NCI-H2196 treated with DMSO at 0.1 percent for 48 hours (cell line): ENCODE data around the gene BCCIP.

Experiments used
- DNase-seq: peaks from one replicate; lab custom pipeline; 2025; ENCODE audit not compliant: unreplicated experiment; lab: John Stamatoyannopoulos, UW

Gene BCCIP

DNA sequence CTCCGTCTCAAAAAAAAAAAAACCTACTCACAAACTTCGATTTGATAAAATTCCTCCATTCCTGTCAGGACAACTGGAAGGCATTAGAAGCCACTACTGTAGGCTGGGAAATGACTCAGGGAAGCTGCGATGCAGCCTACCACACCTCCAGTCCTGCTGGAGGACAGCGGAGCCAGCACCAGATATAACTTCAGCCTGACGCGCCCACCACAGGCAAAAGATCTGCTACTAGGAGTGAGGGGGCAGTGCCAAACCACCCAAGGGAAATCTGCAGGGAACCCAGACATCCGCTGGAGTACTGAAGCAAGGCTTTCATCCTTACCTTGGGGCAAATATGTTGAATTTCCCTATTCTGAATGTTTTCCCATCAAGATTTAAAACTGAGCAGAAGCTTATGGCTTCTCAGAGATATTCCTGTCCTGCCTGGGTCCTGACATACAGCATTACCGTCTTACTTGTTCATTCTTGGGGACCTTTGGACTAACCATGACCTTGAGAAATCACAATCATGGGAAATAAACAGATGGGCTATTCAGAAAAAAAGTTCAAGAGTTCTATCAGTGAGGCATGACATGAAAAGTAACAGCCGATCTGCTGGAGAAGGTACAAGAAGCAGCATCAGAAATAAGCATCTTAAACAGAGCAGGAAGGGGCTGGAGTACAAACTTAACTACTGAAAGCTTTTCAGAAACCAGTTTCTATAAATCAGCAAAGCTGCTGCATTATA is 20.4 kb downstream of the BCCIP start:
- no peak for DNase-seq

DNA sequence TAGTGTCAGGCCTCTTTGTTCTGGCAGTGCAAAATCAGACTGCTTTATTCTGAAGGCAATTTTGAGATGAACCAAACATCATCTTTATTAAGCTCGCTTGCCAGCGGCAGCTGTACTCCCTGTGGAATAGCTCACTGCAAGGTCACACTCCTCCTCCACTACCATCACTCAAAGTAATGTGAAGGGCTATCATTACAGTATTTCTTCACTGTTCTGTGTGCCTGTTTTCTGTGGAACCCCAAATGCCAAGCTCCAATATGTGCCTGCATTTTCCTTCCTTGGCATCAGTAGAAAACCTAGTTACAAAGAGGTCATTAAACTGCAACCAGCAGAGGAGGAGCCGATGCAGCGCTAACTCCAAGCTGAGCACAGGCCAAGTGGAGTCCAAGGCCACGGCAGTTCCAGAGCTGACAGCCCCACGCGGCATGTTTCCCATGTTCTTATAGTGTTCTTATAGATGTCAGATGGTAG is 21.4 kb downstream of the BCCIP start:
- no peak for DNase-seq

DNA sequence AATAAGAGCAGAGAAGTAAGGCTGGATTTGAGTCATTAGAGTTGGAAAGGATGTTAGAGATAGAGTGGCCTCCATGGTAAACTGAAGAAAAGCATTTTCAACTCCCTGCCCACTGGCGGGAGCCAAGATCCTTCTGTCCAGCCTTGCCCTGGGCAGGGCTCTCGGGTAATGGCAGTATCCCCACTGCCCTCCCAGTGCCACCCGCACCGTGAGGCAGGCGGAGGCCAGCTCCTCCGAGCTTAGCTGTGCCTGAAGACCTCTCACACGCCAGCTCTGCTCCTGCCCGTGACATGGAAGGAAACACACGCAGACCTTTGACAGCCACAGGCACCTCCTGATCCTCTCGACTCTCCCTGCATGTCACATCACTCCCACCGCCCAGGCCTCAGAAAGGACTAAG is 22.3 kb downstream of the BCCIP start:
- DNase-seq = no peak

DNA sequence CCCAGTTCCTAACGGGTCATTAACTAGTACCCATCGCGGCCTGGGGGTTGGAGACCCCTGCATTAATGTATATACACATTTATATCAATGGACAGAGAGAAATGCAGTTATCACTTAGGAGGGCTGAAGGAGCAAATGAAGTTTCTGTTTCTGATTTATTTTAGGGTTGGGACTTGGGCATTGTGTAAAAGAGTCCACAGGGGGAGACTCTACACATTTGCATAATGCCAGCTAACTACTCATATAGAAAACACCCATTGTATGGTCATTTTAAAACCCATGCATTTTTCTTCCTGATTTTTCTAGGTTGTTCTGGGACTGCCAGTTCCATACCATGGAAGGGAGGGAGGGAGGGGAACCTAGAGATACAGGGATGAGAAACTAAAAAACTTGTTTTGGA is 23.5 kb downstream of the BCCIP start:
- no peak for DNase-seq

DNA sequence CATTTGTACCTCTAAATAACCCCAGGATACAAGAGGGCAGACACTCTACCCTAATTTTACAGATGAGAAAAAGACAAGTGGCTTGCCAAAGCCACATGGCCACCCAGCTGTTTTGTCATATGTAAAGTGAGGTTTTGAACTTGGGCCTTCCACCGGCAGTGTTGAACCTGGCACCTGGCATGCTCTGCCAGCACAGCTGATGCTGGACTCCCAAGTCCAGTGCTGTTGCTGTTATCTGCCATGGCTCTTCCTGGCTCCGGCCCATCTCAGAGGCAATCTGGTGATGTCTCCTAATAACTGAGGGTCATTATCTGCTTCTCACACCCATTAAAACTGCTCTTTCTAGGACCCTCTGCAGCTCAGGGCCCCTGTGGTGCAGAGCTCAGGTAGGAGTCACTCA is 25.0 kb downstream of the BCCIP start:
- DNase-seq = no peak

DNA sequence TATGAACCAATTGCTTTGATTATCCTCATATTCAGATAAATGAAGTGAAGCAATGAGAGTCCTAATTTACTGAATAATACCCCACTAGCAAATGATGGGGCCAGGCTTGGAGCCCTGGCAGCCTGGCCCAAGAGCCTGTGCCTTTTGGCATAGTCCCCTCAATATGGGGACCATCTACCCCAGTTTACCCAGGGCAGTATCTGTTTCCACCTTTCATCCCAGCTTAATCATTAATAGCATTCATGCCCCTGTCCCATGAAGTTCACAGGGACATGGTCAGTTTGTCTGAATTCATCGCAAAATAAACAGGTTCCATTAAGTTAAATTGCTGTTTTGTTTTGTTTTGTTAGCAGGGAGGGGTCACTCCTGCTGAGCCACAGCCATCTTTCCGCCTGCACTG is 25.5 kb downstream of the BCCIP start:
- DNase-seq = no peak

DNA sequence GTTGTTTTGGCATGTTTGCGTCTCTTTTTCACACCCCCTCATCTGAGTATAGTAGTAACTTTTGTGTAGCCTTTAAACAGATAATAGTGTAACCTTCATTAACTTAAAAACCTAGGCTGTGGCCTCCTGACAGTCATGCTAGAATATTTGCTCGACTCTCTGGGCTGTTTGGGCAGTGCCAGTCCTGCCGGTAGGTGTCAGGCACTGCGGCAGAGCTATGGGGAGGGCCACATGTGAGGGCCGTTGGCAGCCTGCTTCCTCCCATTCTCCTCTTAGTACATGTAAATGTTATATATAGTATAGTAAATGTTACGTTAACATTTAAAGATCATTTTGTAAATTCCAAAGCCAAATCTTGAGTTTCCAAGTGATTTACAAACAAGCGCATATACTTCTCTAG is 26.1 kb downstream of the BCCIP start:
- DNase-seq = no peak

DNA sequence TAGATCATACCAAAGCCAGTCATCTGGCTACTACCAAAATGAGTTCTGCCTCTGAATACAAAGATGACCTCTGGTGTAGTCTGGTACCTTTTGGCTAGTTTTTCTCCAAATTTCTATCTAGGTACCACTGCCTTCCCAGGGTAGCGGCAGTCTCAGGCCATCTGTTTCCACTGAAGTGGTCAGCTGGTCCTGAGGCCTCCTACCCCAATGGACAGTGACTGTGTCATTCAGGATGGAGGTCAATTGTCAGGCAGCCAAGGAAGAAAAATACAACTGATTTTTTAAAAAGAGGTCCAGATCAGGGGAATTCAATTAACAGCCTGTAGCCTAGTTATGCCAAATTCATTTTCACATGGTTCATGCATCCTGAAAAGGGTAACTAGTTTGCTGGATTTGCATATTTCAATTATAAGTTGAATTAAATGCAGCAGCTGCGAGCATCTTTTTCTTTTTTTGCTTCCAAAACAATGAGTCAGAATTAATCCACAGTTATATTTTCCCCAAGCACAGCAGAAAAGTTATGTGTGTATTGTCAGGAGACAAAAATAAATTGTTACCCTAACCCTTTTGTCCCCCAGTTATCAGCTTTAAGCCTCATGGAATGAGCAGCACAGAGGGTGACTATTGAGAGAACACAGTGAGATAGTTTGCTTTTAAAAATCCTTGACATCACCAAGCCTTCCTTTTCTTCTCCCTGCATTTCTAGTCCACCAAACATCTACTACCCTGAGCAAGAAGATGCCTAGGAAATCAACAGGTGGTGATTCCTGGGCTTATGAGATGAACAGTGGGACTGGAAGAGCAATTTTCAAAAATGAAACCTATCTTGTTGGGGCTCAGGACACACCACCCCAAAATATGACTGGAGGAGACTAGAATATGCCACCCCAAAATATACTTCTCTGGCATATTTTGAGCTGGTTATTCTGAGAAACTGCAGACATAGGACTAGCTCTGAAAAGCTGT is 27.7 kb downstream of the BCCIP start:
- no peak for DNase-seq

DNA sequence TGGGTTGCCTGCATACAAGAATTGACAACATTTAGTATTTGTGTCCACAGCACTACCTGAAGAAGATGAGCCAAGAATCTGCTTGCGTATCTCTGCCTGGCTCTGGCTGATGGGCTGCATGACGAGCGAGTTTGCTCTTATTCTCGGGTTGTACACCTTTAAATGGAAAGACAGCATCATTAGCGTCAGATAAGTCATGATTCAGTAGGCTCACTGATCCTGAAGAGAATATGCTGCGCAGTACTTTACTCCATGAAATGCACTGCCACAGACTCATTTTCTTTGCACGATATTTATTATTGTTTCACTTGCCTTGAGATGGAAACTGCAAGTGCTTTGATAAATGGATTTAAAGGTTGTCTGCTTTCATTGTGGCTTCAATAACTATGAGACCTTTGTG is 29.1 kb downstream of the BCCIP start:
- DNase-seq = no peak

DNA sequence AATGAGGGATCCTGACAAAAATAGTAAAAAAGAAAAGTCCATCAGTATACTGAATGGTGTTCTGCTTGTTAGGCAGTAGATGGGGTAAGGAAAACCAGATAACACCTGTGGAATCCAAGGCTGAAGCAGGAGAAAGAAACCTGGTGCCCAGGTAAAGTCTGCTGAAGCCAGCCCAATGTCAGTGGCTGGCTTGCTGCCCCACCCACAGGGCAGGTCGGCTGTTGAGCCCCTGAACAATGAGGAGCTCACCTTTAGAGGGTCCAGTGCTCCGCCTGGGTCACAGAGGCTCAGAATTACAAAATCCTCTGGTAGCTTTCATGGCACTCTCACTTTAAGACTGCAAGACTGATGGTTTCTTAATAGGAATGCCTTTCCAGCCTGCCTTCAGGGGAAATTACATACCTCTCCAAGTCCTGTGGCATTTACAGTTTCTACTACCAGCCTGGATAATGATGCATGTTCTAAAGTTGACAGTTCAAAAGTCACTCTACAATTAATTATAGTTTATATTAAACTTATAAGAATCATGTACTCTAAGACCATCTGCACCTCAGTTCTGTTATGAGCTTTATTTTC is 33.9 kb downstream of the BCCIP start:
- no peak for DNase-seq

DNA sequence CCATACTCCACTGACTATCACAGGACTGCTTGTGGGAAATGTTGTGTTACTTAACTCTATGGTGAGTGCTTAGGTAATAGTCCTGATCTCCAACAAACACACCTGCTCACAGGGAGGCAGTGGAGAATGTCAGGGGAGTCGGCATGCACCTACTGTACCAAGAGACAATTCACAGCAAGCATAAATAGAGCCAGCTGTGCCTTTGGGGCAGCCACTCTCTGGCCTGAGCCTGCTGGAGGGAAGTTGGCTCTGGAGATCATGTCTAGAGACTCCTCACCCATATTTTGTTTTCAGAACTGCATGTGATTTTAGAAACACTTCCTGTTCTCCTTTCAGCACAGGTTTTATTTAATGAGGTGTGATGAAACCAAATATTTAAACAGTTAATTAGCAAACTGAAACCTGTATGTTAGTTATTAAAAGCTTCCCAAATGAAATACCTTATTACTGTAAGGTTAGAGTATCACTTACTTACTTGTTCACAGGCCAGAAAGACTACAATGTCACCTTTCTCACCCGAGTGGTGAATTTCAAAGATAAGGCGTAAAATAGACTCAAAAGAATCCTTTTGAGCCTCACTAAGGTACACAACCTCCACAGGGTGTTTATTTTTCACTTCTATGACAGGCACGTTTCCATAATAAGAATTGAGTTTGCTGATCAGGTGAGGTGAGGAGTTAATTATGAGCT is 35.9 kb downstream of the BCCIP start:
- DNase-seq = peak; percentile 69

DNA sequence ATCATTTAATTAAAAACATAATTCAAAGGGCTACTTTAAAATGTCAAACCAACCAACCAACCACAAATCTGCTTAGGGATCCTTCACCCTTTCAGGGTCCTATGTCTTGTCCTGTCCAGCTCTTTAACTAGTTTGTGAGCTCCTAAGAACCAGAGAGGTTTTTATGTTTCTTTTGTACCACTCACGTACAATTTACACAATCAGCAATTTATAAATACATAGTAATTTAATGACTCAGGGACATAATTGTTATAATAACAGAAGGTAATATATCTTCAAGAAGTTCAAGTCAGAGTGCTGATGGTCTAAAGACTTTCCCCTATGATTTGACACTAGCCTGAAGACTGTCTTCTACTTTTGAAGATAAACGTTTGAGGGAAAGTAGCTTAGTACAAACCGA is 41.8 kb downstream of the BCCIP start:
- no peak for DNase-seq

DNA sequence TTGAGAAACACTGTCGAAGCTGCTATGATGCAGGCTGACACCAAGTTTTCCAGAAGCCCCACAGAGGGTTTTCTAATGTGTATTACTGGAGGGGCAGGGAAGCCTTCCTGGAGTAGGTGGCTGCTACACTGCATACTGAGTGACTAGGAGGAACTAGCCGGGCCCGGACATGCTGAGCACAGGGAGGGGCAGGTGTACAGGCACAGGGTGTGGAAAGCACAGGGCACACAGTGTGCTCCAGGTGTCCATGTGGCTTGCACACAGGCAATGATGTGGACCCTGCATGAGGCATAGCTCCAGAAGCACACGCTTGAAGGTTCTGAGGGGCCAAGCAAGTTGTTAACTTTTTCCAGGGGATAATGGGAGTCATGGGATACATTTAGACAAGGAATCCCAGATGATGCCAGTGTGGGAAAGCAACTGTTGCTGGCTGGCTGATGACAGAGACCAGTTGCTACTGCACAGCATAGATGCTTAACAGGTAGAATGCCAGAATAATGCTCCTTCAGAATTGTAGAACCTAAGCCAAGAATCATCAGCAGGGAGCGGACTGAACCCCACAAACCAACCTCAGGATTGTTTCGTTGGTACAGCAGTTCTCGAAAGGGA is 43.2 kb downstream of the BCCIP start:
- no peak for DNase-seq

DNA sequence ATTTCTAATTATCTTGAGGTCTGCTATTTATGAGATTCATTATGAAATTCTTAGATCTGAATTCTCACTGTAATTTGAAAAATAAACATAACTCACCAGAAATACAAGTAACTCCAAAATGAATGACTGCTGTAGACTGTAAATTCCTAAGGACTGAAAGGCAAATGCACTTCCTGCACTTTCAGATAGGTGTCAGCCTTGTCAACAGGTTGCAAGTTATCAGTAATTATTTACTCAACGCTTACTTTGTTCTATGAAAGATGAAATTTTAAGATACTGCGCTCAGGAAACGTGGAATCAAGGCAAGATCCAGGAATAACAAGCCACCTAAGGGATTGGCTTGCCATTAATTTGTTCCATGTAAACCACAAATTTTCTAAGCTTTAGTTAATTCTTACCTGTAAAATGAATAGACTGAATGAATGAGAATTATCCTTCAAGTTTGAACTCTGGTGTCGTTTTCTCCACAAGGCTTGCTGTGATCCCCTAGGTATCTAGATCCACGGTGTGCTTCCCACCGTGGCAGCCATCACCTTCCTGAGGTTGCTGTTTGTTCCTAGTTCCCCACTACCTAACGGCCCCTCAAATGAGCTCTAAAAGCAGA is 45.1 kb downstream of the BCCIP start:
- peak; percentile 11 for DNase-seq

DNA sequence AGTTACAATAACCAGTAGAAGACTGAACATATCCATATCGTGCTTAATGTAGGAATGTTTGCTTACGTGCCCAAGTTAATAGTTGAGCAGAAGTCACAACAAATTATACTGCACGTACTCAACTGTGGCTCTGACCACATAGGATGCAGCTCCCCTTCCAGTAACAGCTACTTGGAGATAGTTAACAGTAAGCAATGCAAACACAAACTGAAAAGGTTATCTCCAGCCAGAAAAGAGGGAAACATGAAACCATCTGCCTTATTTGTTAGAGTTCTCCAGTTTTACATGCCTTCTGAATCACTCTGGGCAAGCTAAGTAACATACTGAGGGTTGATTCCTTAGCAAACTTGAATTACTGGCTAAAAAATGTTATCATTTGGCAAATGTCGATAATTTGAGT is 48.0 kb downstream of the BCCIP start:
- DNase-seq = peak; percentile 29

DNA sequence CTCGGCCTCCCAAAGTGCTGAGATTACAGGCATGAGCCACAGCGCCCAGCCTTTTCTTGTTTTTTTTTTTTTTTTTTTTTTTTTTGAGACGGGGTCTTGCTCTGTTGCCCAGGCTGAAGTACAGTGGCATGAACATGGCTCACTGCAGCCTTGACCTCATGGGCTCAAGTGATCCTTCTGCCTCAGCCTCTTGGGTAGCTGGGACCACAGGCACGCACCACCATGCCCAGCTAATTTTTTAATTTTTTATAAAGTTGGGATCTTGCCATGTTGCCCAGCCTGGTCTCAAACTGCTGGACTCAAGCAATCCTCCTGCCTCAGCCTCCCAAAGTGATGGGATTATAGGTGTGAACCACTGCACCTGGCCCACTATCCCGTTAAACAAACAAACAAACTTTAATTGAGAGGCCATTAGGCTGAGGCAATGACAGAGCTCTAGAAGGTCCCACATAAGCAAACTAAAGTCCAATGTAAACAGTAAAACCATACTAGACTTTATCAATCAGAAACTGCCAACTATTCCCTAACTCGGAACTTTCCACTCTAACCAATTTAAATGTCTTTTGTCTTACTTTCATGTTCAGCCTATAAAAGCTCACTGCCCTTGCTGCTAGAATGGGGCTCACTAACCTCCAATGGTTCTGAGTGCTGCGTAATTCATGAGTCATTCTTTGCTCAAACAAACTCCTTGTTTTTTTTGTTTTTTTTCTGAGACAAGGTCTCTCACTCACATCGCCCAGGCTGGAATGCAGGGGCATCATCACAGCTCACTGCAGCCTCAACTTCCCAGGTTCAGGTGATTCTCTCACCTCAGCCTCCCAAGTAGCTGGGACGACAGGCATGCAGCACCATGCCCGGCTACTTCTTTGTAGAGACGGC is 55.9 kb downstream of the BCCIP start:
- DNase-seq = no peak

DNA sequence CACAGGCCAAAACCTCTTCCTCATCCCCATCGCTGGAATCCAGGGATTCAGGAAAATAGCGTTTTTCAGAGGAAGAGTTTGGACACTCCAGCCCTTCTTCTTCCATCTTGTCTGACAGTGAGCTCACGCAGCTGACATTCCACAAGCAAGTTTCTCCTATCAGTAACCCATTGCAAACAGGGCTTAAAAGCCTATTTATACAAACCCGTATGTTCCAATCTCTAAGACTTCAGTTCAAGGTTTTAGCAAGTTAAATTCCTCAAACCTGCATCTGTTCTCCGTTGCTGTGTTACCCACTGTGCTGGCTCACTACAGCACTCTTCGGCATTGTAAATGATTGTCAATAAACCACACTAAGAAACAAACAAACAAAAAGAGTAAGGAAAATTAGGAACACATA is 57.4 kb downstream of the BCCIP start:
- no peak for DNase-seq

DNA sequence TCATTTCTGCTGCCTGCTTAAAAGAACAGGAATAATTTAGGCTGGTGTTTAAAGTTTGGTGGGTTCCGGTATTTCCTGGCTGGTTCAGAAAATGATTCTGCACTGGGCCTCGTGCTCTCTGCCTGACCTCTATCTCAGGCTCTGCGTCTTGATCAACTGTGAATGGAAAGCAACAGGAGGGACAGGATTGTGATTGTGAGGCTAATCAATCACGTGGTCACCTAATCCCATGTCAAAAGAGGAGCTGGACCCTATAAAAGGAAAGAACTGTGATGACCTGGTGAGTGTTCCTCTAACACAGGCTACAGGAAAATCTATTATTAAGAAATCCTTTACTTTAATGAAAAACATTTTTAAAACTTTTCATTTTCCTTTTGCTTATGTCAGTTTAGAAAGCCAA is 57.8 kb downstream of the BCCIP start, which contains the start of gene DHX32:
DHX32 (minus strand) TSS at position 101 of the 400 bp plus-strand sequence. CDS start 468 bp downstream, outside the sequence.
- DNase-seq = no peak

DNA sequence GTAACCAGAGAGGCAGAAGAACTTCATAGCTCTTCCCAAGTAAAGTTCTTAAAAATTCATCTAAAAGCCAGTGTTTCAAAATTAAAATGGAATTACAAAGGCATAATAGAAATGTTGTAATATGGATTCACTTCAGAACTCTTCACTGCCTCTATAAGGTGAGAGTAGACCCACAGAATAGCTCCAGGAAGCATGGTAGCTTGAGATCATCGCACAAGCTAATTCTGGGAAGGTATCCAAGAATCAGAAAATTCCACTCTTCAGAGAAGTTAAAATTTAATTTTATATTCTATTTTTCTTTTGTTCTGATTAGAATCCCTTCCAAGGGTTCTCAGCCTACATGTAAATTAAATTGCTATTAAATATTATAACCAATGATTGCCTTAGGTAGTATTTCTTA is 59.2 kb downstream of the BCCIP start:
- DNase-seq = no peak
